AG09319 (cell line): Measurements from ENCODE around the gene AIFM3.

ENCODE experiments used
- DNase-seq: peaks from one replicate; pipeline ENCODE4 v3.0.0-alpha.2; 2010; ENCODE audit warnings: low read depth; ENCODE audit errors: extremely low read depth
- TF ChIP-seq, protein P1 (sequence below): IDR thresholded peaks from 2 replicates; pipeline ENCODE4 v1.5.1; 2011; ENCODE audit warnings: low read depth, mild to moderate bottlenecking, inconsistent platforms, low read length, moderate library complexity

The AIFM3 gene

DNA sequence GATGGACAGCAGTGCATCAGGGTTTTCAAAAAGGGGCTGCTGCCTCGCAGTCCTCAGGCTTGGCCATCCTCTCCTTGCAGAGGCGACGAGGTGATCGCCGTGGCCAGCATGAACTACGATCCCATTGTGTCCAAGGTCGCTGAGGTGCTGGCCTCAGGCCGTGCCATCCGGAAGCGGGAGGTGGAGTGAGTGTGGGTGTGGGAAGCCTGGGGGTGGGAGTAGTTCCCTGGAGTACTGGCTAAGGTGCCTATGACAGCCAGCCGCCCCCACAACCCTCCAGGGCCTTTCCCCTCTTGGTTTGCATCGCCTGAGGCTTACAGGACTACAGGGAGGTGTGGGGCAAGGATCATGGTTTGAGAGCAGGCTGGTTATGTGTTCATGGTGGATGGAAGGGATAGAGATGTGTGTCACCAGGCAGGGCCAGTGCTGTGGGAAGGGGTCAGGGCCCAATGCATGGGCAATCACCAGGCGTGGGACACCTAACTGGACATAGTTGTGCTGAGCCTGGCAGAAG lies 12.9 kb downstream of the AIFM3 start:
- TF ChIP-seq, protein P1, sequence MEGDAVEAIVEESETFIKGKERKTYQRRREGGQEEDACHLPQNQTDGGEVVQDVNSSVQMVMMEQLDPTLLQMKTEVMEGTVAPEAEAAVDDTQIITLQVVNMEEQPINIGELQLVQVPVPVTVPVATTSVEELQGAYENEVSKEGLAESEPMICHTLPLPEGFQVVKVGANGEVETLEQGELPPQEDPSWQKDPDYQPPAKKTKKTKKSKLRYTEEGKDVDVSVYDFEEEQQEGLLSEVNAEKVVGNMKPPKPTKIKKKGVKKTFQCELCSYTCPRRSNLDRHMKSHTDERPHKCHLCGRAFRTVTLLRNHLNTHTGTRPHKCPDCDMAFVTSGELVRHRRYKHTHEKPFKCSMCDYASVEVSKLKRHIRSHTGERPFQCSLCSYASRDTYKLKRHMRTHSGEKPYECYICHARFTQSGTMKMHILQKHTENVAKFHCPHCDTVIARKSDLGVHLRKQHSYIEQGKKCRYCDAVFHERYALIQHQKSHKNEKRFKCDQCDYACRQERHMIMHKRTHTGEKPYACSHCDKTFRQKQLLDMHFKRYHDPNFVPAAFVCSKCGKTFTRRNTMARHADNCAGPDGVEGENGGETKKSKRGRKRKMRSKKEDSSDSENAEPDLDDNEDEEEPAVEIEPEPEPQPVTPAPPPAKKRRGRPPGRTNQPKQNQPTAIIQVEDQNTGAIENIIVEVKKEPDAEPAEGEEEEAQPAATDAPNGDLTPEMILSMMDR = no peak
- no peak for DNase-seq

DNA sequence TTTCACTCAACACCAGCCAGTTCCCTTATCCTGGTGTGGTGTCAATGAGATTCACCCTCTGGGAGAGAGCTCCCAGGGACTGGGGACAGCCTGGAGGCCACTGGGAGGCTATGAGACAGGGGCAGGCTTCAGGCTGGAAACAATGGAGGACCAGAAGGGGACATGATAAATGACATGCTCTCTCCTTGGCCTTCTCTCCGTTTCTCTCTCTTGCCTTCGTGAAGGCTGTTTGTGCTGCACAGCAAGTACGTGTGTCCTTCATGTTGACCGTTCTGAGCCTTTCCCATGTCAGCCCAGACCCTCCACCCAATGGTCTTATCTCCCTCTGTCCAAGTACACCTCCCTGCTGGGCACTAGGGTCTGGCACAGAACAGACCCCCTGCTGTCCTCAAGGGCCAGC lies 13.5 kb downstream of the AIFM3 start:
- DNase-seq = no peak
- TF ChIP-seq, protein P1 = no peak

DNA sequence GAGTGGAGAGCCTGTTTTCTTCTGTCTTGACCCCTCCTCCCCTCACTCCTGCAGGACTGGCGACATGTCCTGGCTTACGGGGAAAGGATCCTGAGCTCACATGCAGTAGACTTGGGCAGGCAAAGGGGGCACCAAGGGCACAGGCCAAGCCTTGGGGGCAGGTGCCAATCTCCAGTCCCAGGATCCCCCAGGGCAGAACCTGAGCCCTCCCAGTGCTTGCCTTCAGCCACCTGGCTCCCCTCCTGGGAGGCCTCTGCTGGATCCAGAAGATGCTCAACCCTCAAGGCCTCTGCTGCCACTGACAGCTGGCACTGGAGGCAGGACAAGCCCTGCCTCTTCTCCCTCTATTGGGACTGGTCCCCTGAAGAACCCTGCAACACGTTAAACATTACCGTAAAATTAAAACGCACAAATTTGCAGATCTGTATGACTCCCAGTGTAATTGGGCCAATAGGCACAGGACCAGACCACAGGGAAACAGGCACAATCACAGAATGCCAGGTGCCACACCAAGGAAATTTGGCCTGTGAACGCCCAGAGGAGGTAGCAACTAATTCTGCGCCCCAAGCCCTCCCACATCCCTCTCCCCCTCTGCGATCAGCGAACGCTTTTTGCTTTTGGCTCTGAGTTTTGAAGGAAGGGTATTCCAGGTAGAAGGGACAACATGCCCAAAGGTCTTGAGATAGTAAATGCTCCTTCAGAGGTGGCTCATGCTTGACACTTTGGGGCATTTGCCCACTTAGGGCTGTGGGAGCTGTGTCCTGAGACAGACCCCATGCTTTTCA lies 14.1 kb downstream of the AIFM3 start:
- DNase-seq = no peak
- TF ChIP-seq, protein P1 = no peak

DNA sequence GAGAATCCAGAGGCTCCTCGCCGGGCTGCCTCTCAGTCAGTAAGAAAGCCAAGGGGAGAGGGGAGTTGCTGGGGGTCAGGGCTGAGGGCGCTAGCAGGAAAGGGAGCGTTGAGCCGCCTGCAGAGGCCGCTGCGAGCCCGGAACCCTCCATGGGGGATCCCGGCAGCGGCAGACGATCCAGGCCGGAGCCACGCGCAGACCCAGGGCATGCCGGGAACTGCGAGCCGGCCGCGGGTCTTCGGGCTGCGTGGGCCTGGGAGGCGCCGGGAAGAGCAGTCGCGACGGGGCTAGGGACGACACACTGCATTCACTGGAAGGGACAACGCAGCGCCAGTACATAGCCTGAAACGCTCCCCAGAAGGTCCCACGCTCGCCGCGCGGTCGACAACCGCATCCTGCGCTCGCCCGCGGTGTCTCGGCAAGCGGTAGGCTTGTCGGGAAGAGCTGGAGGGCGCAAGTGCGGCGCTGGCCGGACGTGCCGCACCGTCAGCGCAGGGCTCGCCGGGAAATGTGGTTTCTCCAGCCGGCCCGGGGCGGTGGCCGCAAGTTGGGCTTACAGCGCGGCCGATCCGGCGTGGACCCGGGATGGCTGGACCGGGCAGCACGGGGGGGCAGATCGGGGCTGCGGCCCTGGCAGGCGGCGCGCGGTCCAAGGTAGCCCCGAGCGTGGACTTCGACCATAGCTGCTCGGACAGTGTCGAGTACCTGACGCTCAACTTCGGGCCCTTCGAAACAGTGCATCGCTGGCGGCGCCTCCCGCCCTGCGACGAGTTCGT lies 14.9 kb downstream of the AIFM3 start, which contains the start of gene LZTR1:
Gene LZTR1 (plus strand): TSS at position 511 of the 776 bp plus-strand sequence. CDS start 75 bp downstream, at position 586.
- TF ChIP-seq, protein P1 = peak; percentile 46
- DNase-seq = peak; percentile 59

DNA sequence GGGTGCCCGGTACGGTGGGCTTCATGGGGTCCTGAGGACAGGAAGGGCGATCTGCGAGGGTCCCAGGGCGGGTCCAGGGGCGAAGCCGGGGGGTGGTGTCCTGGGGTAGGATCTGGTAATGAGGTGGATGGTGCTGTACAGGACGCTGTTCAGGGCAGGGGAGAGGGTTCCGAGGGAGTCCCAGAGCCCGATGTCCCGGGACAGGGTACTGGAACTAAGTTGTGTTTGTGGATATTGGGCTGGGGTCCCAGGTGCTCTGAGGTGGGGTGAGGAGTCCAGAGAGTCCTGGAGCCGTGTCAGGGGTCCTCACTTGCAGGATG lies 15.5 kb downstream of the AIFM3 start:
- DNase-seq = no peak

DNA sequence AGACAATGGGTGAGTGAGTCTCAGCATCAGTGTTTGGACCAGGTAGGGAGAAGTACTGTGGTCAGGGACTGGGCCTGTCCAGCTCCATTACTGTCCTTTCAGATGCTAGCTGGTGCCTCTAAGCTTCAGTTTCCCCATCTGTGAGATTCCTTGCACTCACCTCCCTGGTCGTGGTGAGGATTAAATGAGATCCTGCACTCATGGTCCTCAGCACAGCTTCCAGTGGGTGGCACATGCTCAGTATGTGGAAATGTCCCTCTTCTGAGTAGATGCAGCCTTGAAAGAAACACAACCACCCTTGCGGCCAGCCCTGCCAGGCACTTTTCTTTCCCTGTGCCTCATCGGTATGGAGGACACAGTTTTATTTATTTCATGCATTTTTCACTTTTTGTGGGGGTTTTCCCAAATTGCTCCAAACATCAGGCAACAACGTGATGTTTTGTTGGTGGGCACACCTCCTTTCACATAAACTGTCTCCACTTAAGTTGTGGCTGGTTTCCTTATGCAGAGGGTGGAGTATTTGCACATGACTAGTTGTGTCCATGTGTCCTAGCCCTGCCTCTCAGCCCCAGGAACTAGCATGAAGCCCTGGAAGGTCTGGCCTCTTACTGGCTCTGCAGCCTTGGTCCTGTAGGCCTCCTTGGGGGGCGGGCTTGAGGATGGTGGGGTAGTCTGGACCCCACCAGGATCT lies 16.2 kb downstream of the AIFM3 start:
- no peak for DNase-seq
- TF ChIP-seq, protein P1 = no peak

More for the DNA sequence above, 15.5 kb downstream of the AIFM3 start:
- TF ChIP-seq, protein P1 = no peak
